Prostate gland (tissue), 2 donors: ENCODE data around the gene ITPR2. TPM values are rescaled to one million over a fixed set of nuclear protein-coding genes. Genes with fewer than 3 reads are reported as not detected.

Source experiments
- DNase-seq: peaks from one replicate; pipeline ENCODE4 v3.0.0-alpha.2; 2019; ENCODE audit warnings: low spot score
- H3K27ac ChIP-seq, 2 donors: fragments of 200-600 bp; sonication (generic); 2 replicates each; pipeline ENCODE4 v1.5.1; 2017 to 2019
- H3K27me3 ChIP-seq: fragments of 200-600 bp; sonication (generic); replicated peaks from 2 replicates; pipeline ENCODE4 v1.5.1; 2019; ENCODE audit not compliant: insufficient read depth
- H3K36me3 ChIP-seq, 2 donors: fragments of 200-600 bp; sonication (generic); 1 replicate in 1 of 2; 2 replicates in 1 of 2; pipeline versions ENCODE4 v1.5.1 to v1.8.1; 2017 to 2019
- H3K4me1 ChIP-seq: fragments of 200-600 bp; sonication (generic); replicated peaks from 2 replicates; pipeline ENCODE4 v1.5.1; 2019
- H3K4me3 ChIP-seq, 2 donors: fragments of 200-600 bp; sonication (generic); 2 replicates each; pipeline ENCODE4 v1.5.1; 2017 to 2019
- H3K9me3 ChIP-seq: fragments of 200-600 bp; sonication (generic); 2 replicates; pipeline ENCODE4 v1.5.1; 2017
- CTCF ChIP-seq, 4 experiments: fragments of 200-600 bp in 2 of 4; fragments of 450-650 bp in 2 of 4; sonication (generic) in 2 of 4; IDR thresholded peaks; 1 replicate in 3 of 4; 2 replicates in 1 of 4; pipeline ENCODE4 v1.5.1; 2016 to 2019; ENCODE audit warnings: antibody characterized with exemption in 4 of 4, mild to moderate bottlenecking in 2 of 4, moderate library complexity in 2 of 4
- POLR2A ChIP-seq: fragments of 450-650 bp; IDR thresholded peaks from one replicate; pipeline ENCODE4 v1.6.1; 2016; ENCODE audit warnings: antibody characterized with exemption, mild to moderate bottlenecking
- POLR2AphosphoS5 ChIP-seq: sonication (generic); formaldehyde crosslinking; IDR thresholded peaks from one replicate; pipeline ENCODE4 v1.6.1; 2017; ENCODE audit warnings: antibody characterized with exemption
- whole genome bisulfite sequencing: methylation state at CpG from one replicate; pipeline ENCODE4 v1.1.5; 2018; 5-methylcytosine and 5-hydroxymethylcytosine counted together
- intact Hi-C: fragments of 100-400 bp; cut with DNase I; formaldehyde crosslinking; loops from one replicate; pipeline ENCODE4 v1.14.2; 2022
- total RNA-seq, 2 donors: library from RNA; depleted of rRNA; stranded (reverse); fragments of >200 nt; gene quantifications; one replicate each; pipeline ENCODE4 v1.1.0, GENCODE V29; 2016

The ITPR2 gene
- total RNA-seq, 2 donors from 2014 or later: 30.0 to 44.4 TPM

- H3K27me3 ChIP-seq: no peaks in the 10 kb centered on the region
- H3K4me1 ChIP-seq: no peaks in the 10 kb centered on the region
- DNase-seq: no peak
- H3K4me3 ChIP-seq: no peak overlapping the region
- H3K27ac ChIP-seq: no peak overlapping the region
- TF ChIP-seq CTCF (IDR thresholded peaks at IDR 0.05): no peak
- no peak for TF ChIP-seq POLR2AphosphoS5
- TF ChIP-seq POLR2A: no peak
- WGBS: 22% methylated on average over 4 of the region's 4 CpGs
- intact Hi-C loops: no loop called here
- H3K9me3 ChIP-seq: no peaks in the 10 kb centered on the region
- H3K36me3 ChIP-seq: no peaks in the 10 kb centered on the region
These were observed 108.7 kb downstream of the ITPR2 start for GRCh38 chr12:26724309-26724702.

- peak; percentile 30 for DNase-seq
- Histone ChIP-seq H3K4me3 (no peak overlapping the region), H3K4me1 (no peaks in the 10 kb centered on the region), H3K36me3 (no peaks in the 10 kb centered on the region), H3K27ac (peak overlapping the region in 1 of 2 donors; percentile 10), H3K27me3 (no peaks in the 10 kb centered on the region), H3K9me3 (no peaks in the 10 kb centered on the region)
- TF ChIP-seq POLR2A (no peak), POLR2AphosphoS5 (peak; percentile 69), CTCF (IDR thresholded peaks at IDR 0.05) (no peak)
- WGBS: 33% methylated on average over 8 of the region's 8 CpGs
- intact Hi-C loops: no loop called here
These were observed 109.3 kb downstream of the ITPR2 start for GRCh38 chr12:26723379-26724308.

- H3K36me3 ChIP-seq: no peaks in the 10 kb centered on the region
- TF ChIP-seq POLR2A: no peak
- no peak for TF ChIP-seq CTCF (IDR thresholded peaks at IDR 0.05)
- no peak for TF ChIP-seq POLR2AphosphoS5
- 58% methylated on average over 2 of the region's 2 CpGs for WGBS
- intact Hi-C loops: no loop called here
- no peak for DNase-seq
- no peak overlapping the region for H3K4me3 ChIP-seq
- H3K27me3 ChIP-seq: no peaks in the 10 kb centered on the region
- no peaks in the 10 kb centered on the region for H3K9me3 ChIP-seq
- no peaks in the 10 kb centered on the region for H3K4me1 ChIP-seq
- H3K27ac ChIP-seq: no peak overlapping the region
These were observed 111.2 kb downstream of the ITPR2 start for GRCh38 chr12:26721800-26722199.

GRCh38 chr12:26719852-26720251 lies 113.1 kb downstream of the ITPR2 start:
- TF ChIP-seq POLR2AphosphoS5 (no peak), CTCF (IDR thresholded peaks at IDR 0.05) (no peak), POLR2A (no peak)
- 97% methylated on average over 1 of the region's 1 CpG for WGBS

GRCh38 chr12:26717757-26718156 lies 115.2 kb downstream of the ITPR2 start:
- intact Hi-C loops: no loop called here
- Histone ChIP-seq H3K4me1 (no peaks in the 10 kb centered on the region), H3K27me3 (no peaks in the 10 kb centered on the region), H3K9me3 (no peaks in the 10 kb centered on the region), H3K36me3 (no peaks in the 10 kb centered on the region), H3K27ac (no peak overlapping the region), H3K4me3 (no peak overlapping the region)
- DNase-seq: no peak
- TF ChIP-seq CTCF (IDR thresholded peaks at IDR 0.05) (no peak), POLR2A (no peak), POLR2AphosphoS5 (no peak)
- 96% methylated on average over 2 of the region's 2 CpGs for WGBS

More at GRCh38 chr12:26719852-26720251, 113.1 kb downstream of the ITPR2 start:
- no peaks in the 10 kb centered on the region for H3K4me1 ChIP-seq
- no peaks in the 10 kb centered on the region for H3K36me3 ChIP-seq
- H3K4me3 ChIP-seq: no peak overlapping the region
- no peaks in the 10 kb centered on the region for H3K9me3 ChIP-seq
- intact Hi-C loops: no loop called here
- DNase-seq: no peak
- no peak overlapping the region for H3K27ac ChIP-seq
- no peaks in the 10 kb centered on the region for H3K27me3 ChIP-seq
